GM21723 (cell line): ENCODE measurements around the gene AKR1C3.
"Not testable (repeated sequence)": the region's sequence is repeated elsewhere in the genome, so short reads cannot be mapped to it uniquely, and the experiment has no call there.

ENCODE experiments used
- ATAC-seq: cut with Tn5 transposase; IDR thresholded peaks from one replicate; pipeline ENCODE4 v1.9.1; 2021; ENCODE audit warnings: mild to moderate bottlenecking, moderate library complexity; ENCODE audit not compliant: unreplicated experiment

AKR1C3 gene

GRCh38 chr10:5136468-5137087 lies 42.4 kb downstream of the AKR1C3 start:
- ATAC-seq: no peak

DNA sequence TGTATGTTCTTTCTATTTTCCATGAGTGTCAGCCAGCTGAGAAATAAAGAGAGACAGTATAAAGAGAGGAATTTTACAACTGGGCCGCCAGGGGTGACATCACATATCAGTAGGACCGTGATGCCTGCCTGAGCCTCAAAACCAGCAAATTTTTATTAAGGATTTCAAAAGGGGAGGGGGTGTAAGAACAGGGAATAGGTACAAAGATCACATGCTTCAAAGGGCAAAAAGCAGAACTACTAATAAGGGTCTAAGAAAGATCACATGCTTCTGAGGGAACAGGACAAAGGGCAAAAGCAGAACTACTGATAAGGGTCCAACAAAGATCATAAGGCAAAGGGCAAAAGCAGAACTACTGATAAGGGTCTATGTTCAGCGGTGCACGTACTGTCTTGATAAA lies 43.5 kb downstream of the AKR1C3 start:
- not testable (repeated sequence) for ATAC-seq

DNA sequence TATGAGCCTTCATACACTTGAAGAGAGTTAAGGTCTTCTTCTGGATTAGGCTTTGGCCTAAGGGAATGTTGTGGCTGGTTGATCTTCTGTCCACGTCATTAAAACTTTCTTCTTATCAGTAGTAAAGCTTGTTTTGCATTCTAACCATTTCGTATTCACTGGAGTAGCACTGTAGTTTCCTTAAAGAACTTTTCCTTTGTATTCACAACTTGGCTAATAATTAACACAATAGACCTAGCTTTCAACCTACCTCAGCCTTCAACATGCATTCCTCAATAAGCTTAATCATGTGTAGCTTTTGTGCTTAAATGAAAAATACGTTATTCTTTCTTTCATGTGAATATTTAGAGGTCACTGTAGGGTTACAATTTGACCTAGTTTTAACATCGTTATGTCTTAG lies 48.0 kb downstream of the AKR1C3 start:
- ATAC-seq: no peak

DNA sequence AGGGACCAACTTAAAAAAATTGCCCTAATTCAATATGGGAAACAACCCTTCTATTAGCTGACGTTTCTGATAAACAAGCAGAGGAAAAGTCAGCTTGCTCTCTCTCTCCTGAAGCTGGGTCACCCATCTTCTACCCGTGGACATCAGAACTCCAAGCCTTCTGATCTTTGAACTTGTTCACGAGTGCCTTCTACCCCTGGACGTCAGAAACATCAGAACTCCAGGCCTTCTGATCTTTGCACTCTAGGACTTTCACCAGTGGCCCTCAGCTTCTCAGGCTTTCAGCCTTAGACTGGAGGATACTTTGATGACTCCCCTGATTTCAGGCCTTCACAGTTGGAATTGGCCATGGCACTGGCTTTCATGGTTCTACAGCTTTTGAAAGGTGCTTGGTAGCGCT lies 48.9 kb downstream of the AKR1C3 start:
- no peak for ATAC-seq

DNA sequence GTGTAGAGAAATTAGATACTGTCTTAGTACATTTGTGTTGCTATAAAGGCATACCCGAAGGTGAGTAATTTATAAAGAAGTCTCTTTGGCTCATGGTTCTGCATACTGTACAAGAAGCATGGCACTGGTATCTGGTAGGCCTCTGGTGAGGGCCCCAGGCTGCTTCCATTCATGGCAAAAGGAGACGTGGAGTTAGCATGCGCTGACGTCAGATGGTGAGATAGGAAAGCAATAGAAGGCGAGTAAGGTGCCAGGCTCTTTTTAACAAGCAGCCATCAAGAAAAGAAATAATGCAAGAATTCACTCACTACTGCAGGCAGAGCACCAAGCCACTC lies 52.7 kb downstream of the AKR1C3 start:
- no peak for ATAC-seq

DNA sequence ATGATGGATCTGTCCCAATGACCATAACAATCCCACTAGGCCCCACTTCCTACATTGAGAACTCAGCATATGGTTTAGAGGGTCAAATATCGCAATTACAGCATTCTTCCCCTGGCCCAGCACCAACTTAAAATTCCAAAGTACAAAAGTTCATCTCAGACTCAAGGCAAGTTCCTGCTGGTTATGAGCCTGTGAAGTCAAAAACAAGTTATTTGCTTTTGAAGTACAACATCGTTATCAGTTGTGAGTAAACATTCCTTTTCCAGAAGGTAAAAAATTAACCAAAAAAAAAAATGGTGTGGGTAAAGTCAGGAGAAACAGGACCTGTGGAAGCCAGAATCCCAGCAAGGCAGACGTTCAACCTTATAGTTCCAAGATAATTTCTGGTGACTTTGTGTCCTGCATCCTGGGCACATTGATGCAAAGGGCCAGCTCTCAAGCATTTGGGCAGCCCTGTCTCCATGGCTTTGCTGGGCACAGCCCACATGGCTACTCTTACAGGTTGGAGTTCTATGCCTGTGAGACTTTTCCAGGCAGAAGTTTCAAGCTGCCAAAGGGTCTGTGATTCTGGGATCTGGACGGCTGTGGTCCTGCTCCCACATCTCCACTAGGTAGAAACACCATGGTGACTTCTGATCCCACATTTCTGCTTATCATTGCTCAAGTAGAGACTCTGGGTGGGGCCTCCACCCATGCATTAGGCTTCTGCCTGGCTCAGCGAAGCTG lies 53.2 kb downstream of the AKR1C3 start:
- no peak for ATAC-seq

DNA sequence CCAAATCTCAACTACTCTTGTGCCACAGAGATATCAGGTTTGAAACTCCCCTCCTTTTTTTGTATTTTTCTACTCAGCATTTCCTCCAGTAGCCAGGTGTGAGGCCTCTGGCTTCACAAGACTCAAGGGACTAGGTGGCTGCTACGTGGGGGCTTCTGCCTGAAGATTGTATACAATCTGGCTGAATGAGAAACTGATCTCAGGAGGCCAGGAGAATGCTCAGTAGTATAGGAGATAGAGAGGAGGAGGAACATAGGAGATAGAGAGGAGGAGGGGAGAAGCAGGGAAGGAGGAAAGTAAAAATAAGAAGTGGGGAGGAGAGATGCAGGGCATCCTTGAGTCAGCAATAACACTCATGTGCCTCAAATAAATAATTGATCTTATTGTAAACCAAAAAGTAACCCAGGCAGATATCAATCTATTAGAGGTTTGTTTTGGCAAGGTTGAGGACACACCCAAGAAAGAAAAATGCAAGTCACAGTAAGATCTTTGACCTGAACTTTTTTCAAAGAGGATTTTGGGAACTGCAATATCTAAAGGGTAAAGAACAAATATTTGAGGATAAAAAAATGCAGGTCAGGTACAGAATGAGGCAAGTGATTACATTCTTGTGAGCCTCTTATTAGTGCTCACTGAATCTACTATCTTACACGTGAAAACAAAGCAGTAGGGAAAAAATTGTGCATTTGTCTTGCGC lies 53.9 kb downstream of the AKR1C3 start:
- ATAC-seq: no peak

DNA sequence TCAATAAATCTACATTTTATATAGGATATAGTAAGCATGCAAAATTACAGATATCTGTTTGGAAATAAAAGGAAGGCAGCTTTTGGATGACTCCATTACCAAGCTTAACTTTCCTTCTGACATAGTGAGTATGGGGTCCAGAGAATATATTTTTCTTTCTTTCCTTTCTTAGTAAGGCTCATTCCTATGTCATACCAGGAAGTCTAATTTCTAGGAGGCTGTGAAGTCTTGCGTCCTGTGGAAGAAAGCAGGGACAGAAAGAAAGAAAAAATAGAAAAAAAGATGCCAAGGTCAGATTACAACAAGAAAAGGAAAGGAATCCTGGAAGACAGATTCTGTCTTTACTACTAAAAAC lies 54.4 kb downstream of the AKR1C3 start:
- ATAC-seq: no peak

GRCh38 chr10:5151076-5151475 lies 56.9 kb downstream of the AKR1C3 start:
- ATAC-seq: no peak

GRCh38 chr10:5155951-5156350 lies 61.7 kb downstream of the AKR1C3 start:
- ATAC-seq: no peak
